Tibial artery (tissue), 4 donors: ENCODE data around the gene NEDD4L.

ENCODE experiments used
- DNase-seq, 2 donors: peaks; one replicate each; pipeline ENCODE4 v3.0.0-alpha.2; 2019
- H3K27ac ChIP-seq, 2 donors: fragments of 200-600 bp; sonication (generic) in 1 of 2; 1 replicate in 1 of 2; 2 replicates in 1 of 2; pipeline ENCODE4 v1.5.1; 2018 to 2019; ENCODE audit warnings: mild to moderate bottlenecking in 1 of 2
- H3K27me3 ChIP-seq, 2 donors: fragments of 200-600 bp; sonication (generic) in 1 of 2; one replicate each; pipeline versions ENCODE4 v1.5.1 to v1.6.0; 2016 to 2019
- H3K36me3 ChIP-seq, 3 donors: fragments of 200-600 bp; sonication (generic) in 2 of 3; one replicate each; pipeline ENCODE4 v1.5.1; 2016 to 2019; ENCODE audit warnings: mild to moderate bottlenecking in 2 of 3
- H3K4me1 ChIP-seq, 4 donors: fragments of 200-600 bp; sonication (generic) in 2 of 4; 1 replicate in 3 of 4; 2 replicates in 1 of 4; pipeline ENCODE4 v1.5.1; 2016 to 2019
- H3K4me3 ChIP-seq, 2 donors: fragments of 200-600 bp; sonication (generic) in 1 of 2; 1 replicate in 1 of 2; 2 replicates in 1 of 2; pipeline ENCODE4 v1.5.1; 2018 to 2019; ENCODE audit warnings: mild to moderate bottlenecking in 2 of 2
- H3K9me3 ChIP-seq, 3 donors: fragments of 200-600 bp; sonication (generic) in 1 of 3; one replicate each; pipeline ENCODE4 v1.5.1; 2016 to 2019
- intact Hi-C: fragments of 100-400 bp; cut with DNase I; formaldehyde crosslinking; loops from one replicate; pipeline ENCODE4 v1.15.0; 2023; ENCODE audit warnings: low total_unique reads
- TF ChIP-seq, protein P1 (sequence below), 2 experiments: fragments of 200-600 bp in 1 of 2; fragments of 450-650 bp in 1 of 2; IDR thresholded peaks; one replicate each; pipeline ENCODE4 v1.5.1; 2017 to 2019; ENCODE audit warnings: antibody characterized with exemption in 2 of 2, mild to moderate bottlenecking in 1 of 2, moderate library complexity in 1 of 2

Gene NEDD4L

DNA sequence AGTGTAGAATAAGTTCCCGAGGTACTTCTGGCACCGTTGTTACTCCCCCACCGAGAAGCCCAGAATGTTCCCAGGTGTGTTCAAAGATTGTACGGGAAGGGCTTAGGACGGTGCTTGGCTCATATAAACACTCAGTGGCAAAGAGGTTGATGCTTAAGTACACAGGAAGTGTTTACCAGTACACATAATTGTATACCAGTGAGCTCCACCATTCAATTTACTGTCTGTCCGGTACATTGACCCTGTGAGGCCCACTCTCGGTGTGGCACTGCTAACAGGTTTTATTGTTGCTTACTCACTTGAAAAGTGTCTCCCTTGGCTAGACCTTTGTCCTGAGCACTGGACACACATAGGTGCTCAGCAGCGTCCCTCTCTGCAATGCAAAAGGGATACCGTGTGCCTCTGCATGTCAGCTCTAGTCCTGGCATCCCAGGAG lies 191.0 kb downstream of the NEDD4L start:
- Histone ChIP-seq H3K27ac (no peak overlapping the region), H3K27me3 (no peaks in the 10 kb centered on the region), H3K36me3 (no peaks in the 10 kb centered on the region), H3K9me3 (no peaks in the 10 kb centered on the region), H3K4me1 (peaks cover 0 to 4% (median 0%) of the 10 kb centered on the region in 4 donors), H3K4me3 (no peak overlapping the region)
- TF ChIP-seq, protein P1, sequence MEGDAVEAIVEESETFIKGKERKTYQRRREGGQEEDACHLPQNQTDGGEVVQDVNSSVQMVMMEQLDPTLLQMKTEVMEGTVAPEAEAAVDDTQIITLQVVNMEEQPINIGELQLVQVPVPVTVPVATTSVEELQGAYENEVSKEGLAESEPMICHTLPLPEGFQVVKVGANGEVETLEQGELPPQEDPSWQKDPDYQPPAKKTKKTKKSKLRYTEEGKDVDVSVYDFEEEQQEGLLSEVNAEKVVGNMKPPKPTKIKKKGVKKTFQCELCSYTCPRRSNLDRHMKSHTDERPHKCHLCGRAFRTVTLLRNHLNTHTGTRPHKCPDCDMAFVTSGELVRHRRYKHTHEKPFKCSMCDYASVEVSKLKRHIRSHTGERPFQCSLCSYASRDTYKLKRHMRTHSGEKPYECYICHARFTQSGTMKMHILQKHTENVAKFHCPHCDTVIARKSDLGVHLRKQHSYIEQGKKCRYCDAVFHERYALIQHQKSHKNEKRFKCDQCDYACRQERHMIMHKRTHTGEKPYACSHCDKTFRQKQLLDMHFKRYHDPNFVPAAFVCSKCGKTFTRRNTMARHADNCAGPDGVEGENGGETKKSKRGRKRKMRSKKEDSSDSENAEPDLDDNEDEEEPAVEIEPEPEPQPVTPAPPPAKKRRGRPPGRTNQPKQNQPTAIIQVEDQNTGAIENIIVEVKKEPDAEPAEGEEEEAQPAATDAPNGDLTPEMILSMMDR (IDR thresholded peaks at IDR 0.05), result no peak
- intact Hi-C loops, result no loop called here
- DNase-seq, result no peak

GRCh38 chr18:58239879-58240278 lies 195.9 kb downstream of the NEDD4L start:
- DNase-seq, result no peak
- H3K36me3 ChIP-seq, result no peaks in the 10 kb centered on the region
- H3K27me3 ChIP-seq, result no peaks in the 10 kb centered on the region
- TF ChIP-seq, protein P1 (IDR thresholded peaks at IDR 0.05), result no peak
- H3K27ac ChIP-seq, result no peak overlapping the region
- intact Hi-C loops, result no loop called here
- no peaks in the 10 kb centered on the region for H3K4me1 ChIP-seq
- no peaks in the 10 kb centered on the region for H3K9me3 ChIP-seq
- H3K4me3 ChIP-seq, result no peak overlapping the region

DNA sequence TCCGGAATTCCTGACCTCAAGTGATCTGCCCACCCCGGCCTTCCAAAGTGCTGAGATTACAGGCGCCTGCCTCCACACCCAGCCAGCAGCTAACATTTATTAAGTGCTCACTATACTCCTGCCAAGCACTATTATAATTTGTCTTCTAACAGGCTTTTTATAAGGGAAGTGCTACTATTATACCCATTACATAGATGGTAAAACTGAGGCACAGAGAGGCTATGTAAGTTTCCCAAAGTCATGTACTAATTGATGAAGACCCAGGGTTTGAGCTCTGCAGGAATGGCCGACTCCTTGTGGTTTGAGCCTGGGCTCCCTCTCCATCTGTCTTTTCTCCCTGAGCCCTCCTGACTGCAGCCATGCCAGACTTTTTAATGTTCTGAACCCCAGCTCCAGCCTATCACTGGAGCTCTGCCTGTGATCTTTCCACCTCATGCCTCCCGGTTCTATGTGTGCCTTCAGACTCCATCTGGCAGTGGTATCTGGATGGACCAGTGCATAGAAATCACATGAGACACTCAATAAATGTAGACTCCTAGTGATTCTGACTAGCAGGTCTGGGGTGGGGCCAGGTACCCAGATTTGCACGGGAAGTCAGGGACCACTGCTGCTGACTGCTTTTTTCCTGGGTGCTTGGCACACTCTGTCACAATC lies 197.1 kb downstream of the NEDD4L start:
- no peaks in the 10 kb centered on the region for H3K27me3 ChIP-seq
- DNase-seq, result no peak
- no peak overlapping the region for H3K4me3 ChIP-seq
- H3K4me1 ChIP-seq, result no peaks in the 10 kb centered on the region
- no peaks in the 10 kb centered on the region for H3K9me3 ChIP-seq
- intact Hi-C loops, result no loop called here
- H3K27ac ChIP-seq, result no peak overlapping the region
- TF ChIP-seq, protein P1 (IDR thresholded peaks at IDR 0.05), result no peak
- no peaks in the 10 kb centered on the region for H3K36me3 ChIP-seq

- no peak overlapping the region for H3K27ac ChIP-seq
- no peak for DNase-seq
These were observed 197.9 kb downstream of the NEDD4L start for GRCh38 chr18:58241877-58242276.

GRCh38 chr18:58242435-58242834 lies 198.4 kb downstream of the NEDD4L start:
- H3K4me3 ChIP-seq, result no peak overlapping the region
- no peaks in the 10 kb centered on the region for H3K9me3 ChIP-seq
- no peaks in the 10 kb centered on the region for H3K4me1 ChIP-seq
- intact Hi-C loops, result no loop called here
- no peak for DNase-seq
- H3K36me3 ChIP-seq, result no peaks in the 10 kb centered on the region
- H3K27ac ChIP-seq, result no peak overlapping the region
- TF ChIP-seq, protein P1 (IDR thresholded peaks at IDR 0.05), result no peak
- H3K27me3 ChIP-seq, result no peaks in the 10 kb centered on the region

More at GRCh38 chr18:58241877-58242276, 197.9 kb downstream of the NEDD4L start:
- Histone ChIP-seq H3K4me3 (no peak overlapping the region), H3K9me3 (no peaks in the 10 kb centered on the region), H3K36me3 (no peaks in the 10 kb centered on the region), H3K4me1 (no peaks in the 10 kb centered on the region), H3K27me3 (no peaks in the 10 kb centered on the region)
- intact Hi-C loops, result no loop called here
- TF ChIP-seq, protein P1 (IDR thresholded peaks at IDR 0.05), result no peak
